ENCODE data around the gene CLNK.

GRCh38 chr4:10589799-10590198, 94.8 kb downstream of the CLNK start:
- TF ChIP-seq POLR2A (IDR thresholded peaks at IDR 0.05) (no peak), CTCF (IDR thresholded peaks at IDR 0.05 in 8 of 11, conservative IDR thresholded peaks at IDR 0.05 in 3 of 11) (no peak), POLR2AphosphoS5 (IDR thresholded peaks at IDR 0.05) (no peak)
